Cardiac muscle cell (in vitro differentiated cells and primary cell): ENCODE measurements around the gene UBALD2. TPM values are rescaled to one million over a fixed set of nuclear protein-coding genes. Genes with fewer than 3 reads are reported as not detected.

Experiments used
- DNase-seq, 2 donors: peaks; one replicate each; pipeline versions ENCODE4 v3.0.0 to v3.0.0-alpha.2; 2010 to 2017; ENCODE audit warnings: low read depth in 1 of 2, low spot score in 1 of 2
- H3K27ac ChIP-seq: fragments of 200-600 bp; sonication (generic); 2 replicates; pipeline ENCODE4 v1.5.1; 2016
- H3K27me3 ChIP-seq: fragments of 200-600 bp; sonication (generic); 2 replicates; pipeline ENCODE4 v1.6.0; 2016; ENCODE audit warnings: control low read depth
- H3K36me3 ChIP-seq: fragments of 200-600 bp; sonication (generic); 2 replicates; pipeline ENCODE4 v1.5.1; 2016; ENCODE audit warnings: control low read depth
- H3K4me1 ChIP-seq: fragments of 200-600 bp; sonication (generic); 2 replicates; pipeline ENCODE4 v1.8.1; 2017; ENCODE audit warnings: low read depth, mild to moderate bottlenecking, mixed run types
- H3K4me3 ChIP-seq: fragments of 200-600 bp; sonication (generic); 2 replicates; pipeline ENCODE4 v1.5.1; 2016; ENCODE audit warnings: mild to moderate bottlenecking
- H3K9me3 ChIP-seq: fragments of 200-600 bp; sonication (generic); 2 replicates; pipeline ENCODE4 v1.5.1; 2017; ENCODE audit warnings: low read depth, mild to moderate bottlenecking, control low read depth
- polyA plus RNA-seq: library from polyadenylated mRNA; unstranded; fragments of >200 nt; fragmentation: Nextera tagmentation; extraction: Ambion mirVana; gene quantifications from 2 replicates; pipeline ENCODE4 v1.2.1, GENCODE V29; 2016
- total RNA-seq: library from RNA; depleted of rRNA; stranded (reverse); fragments of >200 nt; gene quantifications from 2 replicates; pipeline ENCODE4 v1.2.3, GENCODE V29; 2016
- TF ChIP-seq, protein P1 (sequence below): IDR thresholded peaks from 2 replicates; pipeline ENCODE4 v1.5.1; 2012; ENCODE audit warnings: low read depth, mild to moderate bottlenecking, low read length

UBALD2 gene
- total and polyA plus RNA-seq, 2 experiments from 2014 or later = 13.2 to 23.2 TPM

DNA sequence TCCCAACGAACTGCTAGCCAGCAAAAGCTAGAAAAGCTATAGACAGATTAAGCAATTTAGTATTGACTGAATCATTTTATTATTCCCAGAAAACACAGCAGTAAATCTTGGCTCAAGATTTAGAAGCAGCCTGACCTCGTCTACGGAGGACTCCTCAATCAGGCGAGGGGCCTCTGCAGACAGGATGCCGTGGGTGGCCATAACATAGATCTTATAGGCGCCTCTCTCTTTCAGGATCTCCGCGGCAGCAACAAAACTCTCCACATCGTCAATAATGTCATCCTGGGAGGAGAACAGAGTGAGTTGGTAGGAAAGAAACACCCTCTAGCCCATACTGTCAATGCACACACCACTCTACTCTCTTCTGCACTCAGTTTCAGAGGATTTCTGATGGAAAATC is 47.6 kb downstream of the UBALD2 start:
- DNase-seq = no peak
- no peak overlapping the region for H3K4me3 ChIP-seq
- no peaks in the 10 kb centered on the region for H3K4me1 ChIP-seq
- no peaks in the 10 kb centered on the region for H3K27me3 ChIP-seq
- H3K27ac ChIP-seq = no peak overlapping the region
- H3K9me3 ChIP-seq = no peaks in the 10 kb centered on the region
- H3K36me3 ChIP-seq = peaks cover 25% of the 10 kb centered on the region
- TF ChIP-seq, protein P1, sequence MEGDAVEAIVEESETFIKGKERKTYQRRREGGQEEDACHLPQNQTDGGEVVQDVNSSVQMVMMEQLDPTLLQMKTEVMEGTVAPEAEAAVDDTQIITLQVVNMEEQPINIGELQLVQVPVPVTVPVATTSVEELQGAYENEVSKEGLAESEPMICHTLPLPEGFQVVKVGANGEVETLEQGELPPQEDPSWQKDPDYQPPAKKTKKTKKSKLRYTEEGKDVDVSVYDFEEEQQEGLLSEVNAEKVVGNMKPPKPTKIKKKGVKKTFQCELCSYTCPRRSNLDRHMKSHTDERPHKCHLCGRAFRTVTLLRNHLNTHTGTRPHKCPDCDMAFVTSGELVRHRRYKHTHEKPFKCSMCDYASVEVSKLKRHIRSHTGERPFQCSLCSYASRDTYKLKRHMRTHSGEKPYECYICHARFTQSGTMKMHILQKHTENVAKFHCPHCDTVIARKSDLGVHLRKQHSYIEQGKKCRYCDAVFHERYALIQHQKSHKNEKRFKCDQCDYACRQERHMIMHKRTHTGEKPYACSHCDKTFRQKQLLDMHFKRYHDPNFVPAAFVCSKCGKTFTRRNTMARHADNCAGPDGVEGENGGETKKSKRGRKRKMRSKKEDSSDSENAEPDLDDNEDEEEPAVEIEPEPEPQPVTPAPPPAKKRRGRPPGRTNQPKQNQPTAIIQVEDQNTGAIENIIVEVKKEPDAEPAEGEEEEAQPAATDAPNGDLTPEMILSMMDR = no peak

DNA sequence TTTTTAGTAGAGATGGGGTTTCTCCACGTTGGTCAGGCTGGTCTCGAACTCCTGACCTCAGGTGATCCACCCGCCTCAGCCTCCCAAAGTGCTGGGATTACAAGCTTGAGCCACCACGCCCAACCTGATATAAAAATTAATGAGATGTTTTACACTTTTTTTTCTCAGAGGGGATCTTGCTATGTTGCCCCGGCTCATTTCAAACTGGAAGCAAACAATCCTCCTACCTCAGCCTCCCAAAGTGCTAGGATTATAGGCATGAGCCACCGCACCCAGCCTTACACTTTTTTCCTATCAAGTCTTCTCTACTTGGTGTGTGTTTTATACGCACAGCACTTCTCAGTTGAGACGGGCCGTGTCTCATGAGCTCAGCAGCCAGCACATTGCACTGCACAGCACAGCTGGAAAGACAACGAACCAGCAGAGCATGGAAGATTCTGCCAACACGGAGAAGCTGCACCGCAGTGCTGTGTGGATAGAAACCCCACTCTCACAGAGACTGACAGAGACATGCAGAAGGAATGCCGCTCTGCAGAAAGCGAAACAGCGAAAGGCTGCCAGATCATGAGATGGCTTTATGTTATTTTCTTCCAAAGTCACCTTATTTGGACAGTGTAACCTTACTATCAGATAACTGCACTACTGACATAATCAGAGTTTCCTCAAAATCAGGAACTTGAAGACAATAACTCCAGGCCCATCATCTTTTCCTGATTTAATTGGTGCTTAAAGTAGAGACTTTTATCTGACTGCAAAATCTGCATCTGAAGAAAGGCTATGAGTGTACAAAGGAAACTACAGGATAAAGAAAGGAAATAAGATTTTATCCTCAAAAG is 49.5 kb downstream of the UBALD2 start:
- TF ChIP-seq, protein P1 = no peak
- no peaks in the 10 kb centered on the region for H3K9me3 ChIP-seq
- peaks cover 29% of the 10 kb centered on the region for H3K36me3 ChIP-seq

DNA sequence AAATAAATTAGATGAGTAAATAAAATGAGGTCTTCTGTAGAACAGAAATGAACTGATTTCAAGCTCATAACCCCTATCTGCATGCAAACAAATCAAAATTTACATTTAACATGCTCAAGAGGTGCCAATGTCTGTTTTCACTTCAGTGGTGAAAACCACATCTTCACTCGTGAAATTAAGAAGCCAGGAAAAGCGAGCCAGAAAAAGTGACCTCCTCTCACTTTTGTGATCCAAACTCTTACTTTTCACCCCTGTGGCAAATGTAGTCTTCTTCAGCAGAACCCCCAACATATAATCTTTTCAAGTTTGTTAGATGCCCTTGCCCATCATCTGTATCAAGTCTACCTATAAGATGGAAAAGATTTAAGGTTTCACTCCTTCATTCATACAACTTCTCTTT is 52.4 kb downstream of the UBALD2 start:
- H3K27me3 ChIP-seq = no peaks in the 10 kb centered on the region
- no peak for DNase-seq

More for the DNA sequence above, 49.5 kb downstream of the UBALD2 start:
- Histone ChIP-seq H3K4me1 (no peaks in the 10 kb centered on the region), H3K4me3 (no peak overlapping the region), H3K27me3 (no peaks in the 10 kb centered on the region), H3K27ac (no peak overlapping the region)
- DNase-seq = peak in 1 of 2 donors; percentile 29

DNA sequence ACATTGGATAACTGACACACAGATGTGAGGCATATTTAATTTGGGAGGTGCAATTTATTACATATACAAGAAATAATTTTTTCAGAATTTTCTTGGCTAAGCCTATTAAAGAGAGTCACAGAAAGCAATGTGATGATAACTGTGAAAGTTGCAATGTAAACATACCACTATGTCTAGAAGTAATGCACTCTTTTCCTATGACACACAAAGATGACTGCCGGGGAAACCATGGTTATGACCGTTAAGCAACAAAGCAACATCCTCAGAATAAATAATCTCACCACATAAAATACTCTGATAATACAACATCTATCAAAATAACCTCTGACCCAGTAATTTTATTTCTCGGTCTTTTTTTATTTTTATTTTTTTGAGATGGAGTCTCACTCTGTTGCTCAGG is 53.4 kb downstream of the UBALD2 start:
- Histone ChIP-seq H3K4me3 (no peak overlapping the region), H3K27ac (no peak overlapping the region), H3K9me3 (no peaks in the 10 kb centered on the region), H3K4me1 (no peaks in the 10 kb centered on the region), H3K36me3 (peaks cover 22% of the 10 kb centered on the region), H3K27me3 (no peaks in the 10 kb centered on the region)
- TF ChIP-seq, protein P1 = no peak
- no peak for DNase-seq

More for the DNA sequence above, 52.4 kb downstream of the UBALD2 start:
- no peak overlapping the region for H3K27ac ChIP-seq
- no peaks in the 10 kb centered on the region for H3K4me1 ChIP-seq
- H3K36me3 ChIP-seq = peaks cover 25% of the 10 kb centered on the region
- no peaks in the 10 kb centered on the region for H3K9me3 ChIP-seq
- no peak overlapping the region for H3K4me3 ChIP-seq
- TF ChIP-seq, protein P1 = no peak

Other genes with a start within 250 kb of the UBALD2 start
- 0.09 TPM in 1 of 2 replicates, not detected in the other for gene EVPL, start 238.0 kb upstream of the UBALD2 start, total RNA-seq
- gene EVPL, start 238.0 kb upstream of the UBALD2 start, polyA plus RNA-seq = 1.0 TPM in 1 of 2 replicates, not detected in the other
- 33.4 and 55.4 TPM in 2 replicates for gene SRP68, start 192.8 kb upstream of the UBALD2 start, total RNA-seq
- 103 and 123 TPM in 2 replicates for gene SRP68, start 192.8 kb upstream of the UBALD2 start, polyA plus RNA-seq
- 0.32 TPM in 1 of 2 replicates, not detected in the other for gene GALR2, start 190.6 kb upstream of the UBALD2 start, total RNA-seq
- gene GALR2, start 190.6 kb upstream of the UBALD2 start, polyA plus RNA-seq = 0.55 TPM in 1 of 2 replicates, not detected in the other
- gene ZACN, start 186.2 kb upstream of the UBALD2 start, total RNA-seq = not detected in 2 replicates
- 5.8 and 33.8 TPM in 2 replicates for gene ZACN, start 186.2 kb upstream of the UBALD2 start, polyA plus RNA-seq
- gene EXOC7, start 161.6 kb upstream of the UBALD2 start, total RNA-seq = 121 and 166 TPM in 2 replicates
- 134 and 167 TPM in 2 replicates for gene EXOC7, start 161.6 kb upstream of the UBALD2 start, polyA plus RNA-seq
- gene FOXJ1, start 124.1 kb upstream of the UBALD2 start, total RNA-seq = 0.07 and 0.12 TPM in 2 replicates
- gene FOXJ1, start 124.1 kb upstream of the UBALD2 start, polyA plus RNA-seq = 0.18 TPM in 1 of 2 replicates, not detected in the other
- gene RNF157, start 24.9 kb upstream of the UBALD2 start, total RNA-seq = 11.4 and 15.0 TPM in 2 replicates
- 11.0 and 15.2 TPM in 2 replicates for gene RNF157, start 24.9 kb upstream of the UBALD2 start, polyA plus RNA-seq
- gene QRICH2, start 42.9 kb downstream of the UBALD2 start, total RNA-seq = 6.4 and 6.8 TPM in 2 replicates
- gene QRICH2, start 42.9 kb downstream of the UBALD2 start, polyA plus RNA-seq = 2.2 and 5.0 TPM in 2 replicates
- gene PRPSAP1, start 88.6 kb downstream of the UBALD2 start, total RNA-seq = 59.5 and 63.5 TPM in 2 replicates
- 80.4 and 114 TPM in 2 replicates for gene PRPSAP1, start 88.6 kb downstream of the UBALD2 start, polyA plus RNA-seq
- gene SPHK1, start 119.3 kb downstream of the UBALD2 start, total RNA-seq = 19.4 and 24.3 TPM in 2 replicates
- gene SPHK1, start 119.3 kb downstream of the UBALD2 start, polyA plus RNA-seq = 14.3 and 18.7 TPM in 2 replicates
- 44.9 and 62.6 TPM in 2 replicates for gene UBE2O, start 187.8 kb downstream of the UBALD2 start, total RNA-seq
- 28.5 and 31.9 TPM in 2 replicates for gene UBE2O, start 187.8 kb downstream of the UBALD2 start, polyA plus RNA-seq
- 0.28 and 0.33 TPM in 2 replicates for gene AANAT, start 202.3 kb downstream of the UBALD2 start, total RNA-seq
- gene AANAT, start 202.3 kb downstream of the UBALD2 start, polyA plus RNA-seq = 2.1 TPM in 1 of 2 replicates, not detected in the other
- gene RHBDF2, start 236.1 kb downstream of the UBALD2 start, total RNA-seq = 6.8 and 18.7 TPM in 2 replicates
- 8.7 and 9.5 TPM in 2 replicates for gene RHBDF2, start 236.1 kb downstream of the UBALD2 start, polyA plus RNA-seq